Stimulated activated CD4-positive, alpha-beta T cell treated with anti-CD3 and anti-CD28 coated beads, Interleukin-2, amount 100 ng/mL, for 24 hours (primary cell): ENCODE results near the gene ZNF883.
"Not testable (repeated sequence)": the region's sequence is repeated elsewhere in the genome, so short reads cannot be mapped to it uniquely, and the experiment has no call there.

Source experiments
- DNase-seq, 2 donors: peaks; one replicate each; pipeline ENCODE4 v3.0.0-alpha.2; 2020

Gene ZNF883

GRCh38 chr9:113011911-113012381 lies at the start of gene ZNF883:
ZNF883 (minus strand) TSS chr9:113012192.
- peak; percentile 22 to 35 for DNase-seq

- DNase-seq = not testable (repeated sequence)
Measured at GRCh38 chr9:113061072-113061850, 49.3 kb upstream of the ZNF883 start.

DNA sequence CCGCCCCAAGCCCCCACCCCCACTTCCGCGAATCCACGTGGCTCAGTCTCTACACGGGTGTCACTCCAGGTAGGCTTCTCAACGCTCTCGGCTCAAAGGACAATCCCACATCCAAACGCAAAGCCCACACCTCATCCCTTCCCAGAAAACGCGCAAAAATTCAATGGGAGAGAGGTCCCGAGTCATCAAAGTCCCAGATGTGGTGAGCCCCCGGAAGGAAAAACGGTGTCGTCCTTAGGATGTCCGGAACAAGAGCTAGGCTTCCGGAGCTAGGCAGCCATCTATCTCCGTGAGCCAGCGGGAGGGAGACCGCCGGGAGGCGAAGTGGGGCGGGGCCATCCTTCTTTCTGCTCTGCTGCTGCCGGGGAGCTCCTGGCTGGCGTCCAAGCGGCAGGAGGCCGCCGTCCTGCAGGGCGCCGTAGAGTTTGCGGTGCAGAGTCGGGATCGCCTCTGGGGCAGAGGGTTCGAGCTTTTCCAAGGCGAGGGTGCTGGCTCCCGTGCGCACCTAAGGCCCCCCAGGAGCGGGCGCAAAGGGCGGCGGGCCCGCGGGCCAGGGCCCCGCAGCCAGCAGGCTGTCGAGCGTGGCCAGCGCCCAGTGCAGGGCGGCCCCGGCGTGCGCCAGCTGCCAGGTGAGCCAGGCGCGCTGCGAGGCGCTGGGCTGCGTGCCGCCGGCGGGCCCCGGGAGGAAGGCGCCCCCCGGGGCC lies 47.7 kb upstream of the ZNF883 start:
- DNase-seq = peak in 1 of 2 donors; percentile 20

DNA sequence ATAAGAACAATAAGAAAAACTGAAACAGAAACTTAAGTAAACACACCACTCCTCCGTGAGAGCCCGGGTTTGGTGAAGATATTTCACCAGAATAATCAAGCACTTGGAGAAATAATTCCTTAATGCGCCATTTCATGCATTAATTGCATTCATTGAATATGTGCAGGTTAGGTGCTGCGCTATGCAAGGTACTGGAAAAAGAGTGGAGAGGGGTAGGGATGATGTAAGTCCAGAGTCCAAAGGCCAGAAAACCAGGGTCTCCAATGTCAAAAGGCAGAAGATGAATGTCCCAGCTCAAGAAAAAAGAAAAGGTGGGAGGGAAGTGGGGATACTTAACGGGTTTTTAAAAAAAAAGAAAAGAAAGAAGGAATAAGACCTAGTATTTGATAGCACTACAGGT lies 45.2 kb upstream of the ZNF883 start:
- no peak for DNase-seq

GRCh38 chr9:113056191-113057106 lies 44.5 kb upstream of the ZNF883 start, which contains the start of gene ZFP37:
ZFP37 (minus strand) TSS chr9:113056724; CDS start chr9:113056688, 36 bp downstream.
- DNase-seq = peak; percentile 76 to 78

DNA sequence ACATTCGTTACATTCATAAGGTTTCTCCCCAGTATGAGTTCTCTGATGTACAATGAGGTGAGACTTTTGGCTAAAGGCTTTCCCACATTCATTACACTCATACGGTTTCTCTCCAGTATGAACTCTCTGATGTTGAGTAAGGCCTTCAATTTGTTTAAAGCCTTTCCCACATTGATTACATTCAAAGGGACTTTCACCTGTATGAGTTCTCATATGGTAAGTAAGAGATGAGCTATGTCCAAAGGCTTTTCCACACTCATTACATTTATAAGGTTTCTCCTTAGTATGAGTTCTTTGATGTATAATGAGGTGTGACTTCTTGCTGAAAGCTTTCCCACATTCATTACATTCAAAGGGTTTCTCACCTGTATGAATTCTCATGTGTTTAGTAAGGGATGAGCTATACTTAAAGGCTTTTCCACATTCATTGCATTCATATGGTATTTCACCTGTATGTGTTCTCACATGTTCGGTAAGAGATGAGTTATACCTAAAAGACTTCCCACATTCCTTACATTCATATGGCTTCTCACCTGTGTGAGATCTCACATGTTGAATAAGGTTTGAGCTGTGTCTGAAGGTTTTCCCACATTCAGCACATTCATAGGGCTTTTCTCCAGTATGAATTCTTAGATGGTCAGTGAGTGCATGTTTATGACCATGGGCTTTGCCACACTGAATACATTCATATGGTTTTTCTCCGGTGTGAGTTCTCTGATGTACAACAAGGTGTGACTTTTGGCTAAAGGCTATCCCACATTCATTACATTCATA lies 31.1 kb upstream of the ZNF883 start:
- no peak for DNase-seq

GRCh38 chr9:113026200-113026599 lies 14.2 kb upstream of the ZNF883 start:
- no peak for DNase-seq

DNA sequence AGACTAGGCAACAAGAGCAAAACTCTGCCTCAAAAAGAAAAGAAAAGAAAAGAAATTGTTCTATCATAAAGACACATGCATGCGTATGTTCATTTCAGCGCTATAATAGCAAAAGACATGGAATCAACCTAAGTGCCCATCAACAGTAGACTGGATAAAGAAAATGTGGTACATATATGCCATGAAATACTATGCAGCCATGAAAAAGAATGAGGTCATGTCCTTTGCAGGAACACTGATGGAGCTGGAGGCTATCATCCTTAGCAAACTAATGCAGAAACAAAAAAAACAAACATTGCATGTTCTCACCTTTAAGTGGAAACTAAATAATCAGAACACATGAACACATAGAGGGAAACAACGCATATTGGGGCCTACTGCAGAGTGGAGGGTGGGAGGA lies 6.3 kb upstream of the ZNF883 start:
- DNase-seq = no peak

DNA sequence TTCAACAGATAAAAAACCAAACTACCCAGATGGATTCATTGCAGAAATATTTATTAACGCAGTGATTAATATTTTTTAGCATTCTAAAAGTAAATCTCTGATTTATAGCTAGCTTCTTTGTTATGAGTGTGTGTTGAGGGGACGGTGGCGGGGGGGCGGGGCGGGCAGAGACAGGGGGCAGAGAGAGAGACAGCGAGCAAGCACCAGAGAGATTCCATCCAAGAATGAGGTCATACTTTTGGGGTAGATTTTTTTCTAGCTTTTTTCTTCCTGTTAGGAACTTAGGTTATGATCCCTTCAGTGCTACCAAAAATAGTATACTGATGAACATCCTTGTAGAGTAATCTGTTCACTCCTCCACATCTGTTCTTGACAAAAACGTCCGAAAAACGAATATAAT lies 500 bp upstream of the ZNF883 start:
- DNase-seq = no peak

DNA sequence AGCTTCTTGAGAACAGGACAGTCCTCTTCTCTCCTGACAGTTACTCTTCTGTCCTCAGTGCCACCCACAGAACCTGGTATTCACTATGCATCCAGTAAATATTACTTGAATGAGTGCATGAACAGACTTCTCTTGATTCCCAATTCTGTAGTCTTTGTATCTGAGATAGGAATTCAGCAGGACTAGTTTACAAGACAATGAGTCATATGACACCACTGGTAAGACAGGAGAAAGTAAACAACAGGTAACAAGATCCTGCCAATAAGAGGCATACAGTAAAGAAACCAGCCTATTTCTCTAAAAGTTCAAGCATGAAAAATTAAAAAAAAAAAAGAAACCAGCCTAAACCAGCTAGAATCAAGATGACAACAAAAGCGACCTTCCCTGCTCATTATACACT lies 6.2 kb downstream of the ZNF883 start:
- DNase-seq = no peak

- DNase-seq = no peak
Measured at GRCh38 chr9:112997236-112997941, 14.6 kb downstream of the ZNF883 start.

DNA sequence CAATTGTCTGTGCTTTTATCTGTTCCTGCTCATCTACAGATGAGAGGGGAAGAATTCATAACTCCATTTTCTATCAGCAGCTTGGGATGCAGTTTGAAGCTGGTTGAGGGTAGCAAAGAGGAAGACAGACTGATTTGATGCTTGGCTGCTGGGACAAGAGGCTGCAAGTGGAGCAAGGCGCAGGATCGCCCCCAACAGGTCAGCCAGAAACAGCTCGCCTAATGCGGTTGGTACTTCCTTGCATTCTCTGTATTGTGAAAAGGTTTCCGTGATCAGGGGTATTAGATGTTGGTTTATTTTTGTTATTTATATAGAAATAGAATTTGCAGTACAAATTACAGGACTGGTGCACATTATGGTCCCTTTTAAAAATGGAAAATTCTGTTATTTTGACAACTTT lies 40.6 kb downstream of the ZNF883 start:
- DNase-seq = peak in 1 of 2 donors; percentile 22

GRCh38 chr9:112970939-112971338 lies 41.1 kb downstream of the ZNF883 start:
- no peak for DNase-seq

DNA sequence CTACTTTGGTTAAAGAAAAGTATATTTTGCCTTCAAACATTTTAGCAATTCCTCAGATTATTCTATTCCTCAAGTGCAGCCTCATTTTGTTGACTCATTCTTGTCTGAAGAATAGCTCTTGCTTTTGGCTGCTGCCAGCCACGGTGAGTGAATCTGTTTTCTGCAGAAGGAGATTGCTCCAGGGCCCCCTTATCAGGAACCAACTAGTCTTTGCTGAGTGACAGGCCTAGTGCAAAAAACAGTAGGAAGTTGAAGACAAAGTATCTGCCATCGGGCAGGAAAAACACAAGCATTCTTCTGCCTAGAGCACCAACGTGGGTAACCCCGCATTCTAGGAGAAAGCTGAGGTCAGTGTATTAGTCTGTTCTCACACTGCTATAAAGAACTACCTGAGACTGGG lies 42.3 kb downstream of the ZNF883 start:
- no peak for DNase-seq

DNA sequence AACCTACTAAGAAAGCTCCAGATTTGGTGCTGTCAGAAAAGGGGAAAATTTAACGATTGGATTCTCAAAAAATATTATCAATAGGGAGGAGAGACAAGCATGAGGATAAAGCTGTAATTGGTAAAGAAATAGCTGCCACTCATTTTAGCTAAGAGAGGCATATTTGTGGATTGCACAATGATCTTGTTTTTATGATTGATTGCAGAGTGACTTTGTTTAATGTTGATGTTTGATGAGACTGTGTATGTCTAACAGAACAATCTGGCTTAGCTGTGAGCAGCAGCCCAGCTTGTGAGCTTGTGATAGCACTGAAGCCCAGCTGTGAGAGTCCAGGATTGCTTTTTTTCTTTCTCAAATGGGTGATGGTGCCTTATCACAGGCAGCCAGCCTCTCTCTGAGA lies 56.4 kb downstream of the ZNF883 start:
- no peak for DNase-seq

DNA sequence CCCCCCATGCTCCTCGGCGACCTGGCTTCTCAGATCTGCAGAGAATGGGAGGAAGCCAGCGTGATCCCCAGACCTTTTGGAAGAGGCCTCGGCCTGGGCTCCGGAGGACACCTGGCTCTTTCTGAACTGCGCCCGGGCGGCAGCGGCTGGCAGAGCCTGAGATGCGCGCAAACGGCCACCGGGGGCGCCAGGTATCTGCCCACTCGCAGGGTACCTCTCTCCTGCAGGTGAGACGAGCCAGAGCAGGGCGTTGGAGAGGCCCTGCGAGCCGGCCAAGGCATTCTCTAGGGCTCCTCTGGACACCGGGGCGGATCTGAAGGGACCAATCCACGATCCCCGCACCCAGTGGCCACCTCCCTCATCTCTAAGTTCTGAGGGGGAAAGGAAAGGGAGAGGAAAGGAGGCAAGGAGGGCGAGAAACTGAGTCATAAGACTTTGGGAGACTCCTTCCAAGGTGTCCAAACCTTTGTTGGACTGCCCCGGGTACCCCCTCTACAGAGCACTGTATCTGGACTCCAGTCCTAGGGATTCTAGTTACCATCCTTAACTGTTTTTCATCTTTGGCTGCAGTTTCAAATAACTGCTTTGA lies 66.3 kb downstream of the ZNF883 start:
- peak in 1 of 2 donors; percentile 23 for DNase-seq

GRCh38 chr9:112939418-112939817 lies 72.6 kb downstream of the ZNF883 start:
- DNase-seq = no peak

GRCh38 chr9:112933696-112934095 lies 78.3 kb downstream of the ZNF883 start:
- DNase-seq = no peak

DNA sequence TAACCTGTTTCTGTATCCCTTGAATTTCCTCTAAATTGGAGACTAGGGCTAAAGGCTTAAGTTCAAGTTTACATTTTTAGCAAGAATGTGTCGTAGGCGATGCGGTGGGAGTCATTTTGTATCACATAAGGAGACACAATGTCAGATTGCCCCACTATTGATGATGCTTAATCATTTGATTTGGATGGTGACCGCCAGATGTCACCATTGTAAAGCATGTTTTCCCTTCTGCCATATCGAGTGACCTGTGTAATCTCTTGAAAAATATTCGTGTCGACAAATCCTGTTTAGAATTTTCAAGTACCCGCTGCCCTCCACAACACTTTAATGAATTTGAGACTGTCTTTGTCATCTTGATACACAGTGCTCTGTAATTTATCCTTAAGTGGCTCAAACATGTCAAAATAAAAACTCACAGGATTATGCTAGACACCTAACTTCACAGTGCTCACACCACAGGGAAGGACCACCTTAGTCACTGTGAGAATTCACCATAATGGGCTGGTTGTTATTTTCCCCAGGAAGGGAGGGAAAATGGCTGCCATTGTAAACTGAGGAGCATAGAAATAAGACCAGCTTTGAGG lies 86.8 kb downstream of the ZNF883 start:
- no peak for DNase-seq

DNA sequence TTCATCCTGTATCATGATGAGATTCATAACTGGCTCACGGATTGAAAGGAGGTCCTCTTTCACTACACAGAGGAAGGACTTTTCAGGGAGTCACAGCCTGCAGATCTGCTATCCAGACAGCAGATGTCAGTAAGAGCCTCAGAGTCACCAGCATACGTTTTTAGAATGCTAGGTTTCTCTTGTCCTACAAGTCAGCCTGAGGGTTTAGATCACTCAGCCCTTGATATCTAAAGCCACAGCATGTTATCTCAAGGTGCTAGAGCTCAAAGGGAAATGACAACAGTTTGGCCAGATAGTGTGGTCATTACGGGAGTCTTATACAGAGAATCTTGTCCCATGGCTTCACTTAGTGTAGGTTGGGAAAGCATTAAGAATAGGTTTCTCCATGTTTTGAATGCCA lies 90.4 kb downstream of the ZNF883 start:
- DNase-seq = no peak

GRCh38 chr9:112917987-112918362 lies 94.0 kb downstream of the ZNF883 start:
- no peak for DNase-seq
